GDM1 (cell line): ENCODE results near the gene MANEA.

Experiments
- DNase-seq: peaks from one replicate; lab custom pipeline; 2025; lab: John Stamatoyannopoulos, UW

Gene MANEA

DNA sequence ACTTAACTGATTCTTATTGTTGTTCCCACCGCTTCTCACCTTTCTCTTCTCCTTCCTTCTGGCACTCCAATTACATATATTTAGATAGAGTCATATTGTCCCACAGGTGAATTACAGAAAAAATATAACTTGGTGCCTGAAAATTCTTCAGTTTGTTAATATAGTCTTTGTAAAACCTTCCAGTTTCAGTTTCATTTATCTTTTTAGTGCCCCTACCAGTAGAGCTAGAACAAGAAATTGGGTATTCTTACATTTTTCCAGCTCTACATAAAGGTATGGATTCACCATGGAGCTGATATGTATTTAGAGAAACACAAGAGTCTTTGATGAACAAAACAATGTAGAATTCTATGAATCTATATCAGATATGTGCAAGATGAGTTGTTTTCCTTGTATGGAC, 10.7 kb downstream of the MANEA start:
- DNase-seq, result no peak

DNA sequence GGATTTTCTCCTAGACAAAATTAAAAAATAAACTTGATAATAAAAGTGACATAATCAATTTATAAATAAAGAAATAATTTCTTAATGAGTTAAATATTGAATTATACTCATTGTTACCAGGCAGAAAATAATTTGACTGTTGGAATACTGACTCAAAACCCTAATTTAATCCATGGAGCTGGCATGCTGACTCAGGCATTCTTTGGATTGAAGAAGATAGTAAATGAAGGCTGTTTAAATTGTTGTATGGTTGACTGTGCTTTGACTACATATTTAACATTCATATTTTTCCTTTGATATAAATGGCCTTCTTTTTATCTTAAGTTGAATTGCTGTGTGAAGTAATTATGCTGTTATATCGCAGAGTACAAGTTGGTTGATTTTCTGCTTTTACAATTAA, 11.7 kb downstream of the MANEA start:
- DNase-seq, result no peak

- no peak for DNase-seq
Measured at GRCh38 chr6:95589826-95590570, 12.7 kb downstream of the MANEA start.

DNA sequence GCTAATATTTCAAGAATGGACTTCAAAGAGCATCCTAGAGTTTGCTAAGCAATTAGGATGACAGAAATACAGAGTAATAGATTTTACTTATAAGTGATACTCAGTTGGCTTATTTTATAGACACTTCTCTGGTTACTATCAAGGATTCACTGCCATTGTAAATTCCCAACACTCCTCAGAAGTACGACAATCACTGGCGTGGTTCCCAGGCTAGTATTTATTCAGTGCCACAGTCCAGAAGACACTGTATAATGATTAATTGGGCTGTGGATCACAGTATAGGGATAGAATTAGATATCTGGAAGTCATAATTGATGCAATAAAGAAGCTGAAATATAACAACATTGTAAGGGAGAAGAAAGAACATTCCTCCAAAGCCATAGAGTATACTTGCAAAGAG, 15.7 kb downstream of the MANEA start:
- DNase-seq, result no peak

DNA sequence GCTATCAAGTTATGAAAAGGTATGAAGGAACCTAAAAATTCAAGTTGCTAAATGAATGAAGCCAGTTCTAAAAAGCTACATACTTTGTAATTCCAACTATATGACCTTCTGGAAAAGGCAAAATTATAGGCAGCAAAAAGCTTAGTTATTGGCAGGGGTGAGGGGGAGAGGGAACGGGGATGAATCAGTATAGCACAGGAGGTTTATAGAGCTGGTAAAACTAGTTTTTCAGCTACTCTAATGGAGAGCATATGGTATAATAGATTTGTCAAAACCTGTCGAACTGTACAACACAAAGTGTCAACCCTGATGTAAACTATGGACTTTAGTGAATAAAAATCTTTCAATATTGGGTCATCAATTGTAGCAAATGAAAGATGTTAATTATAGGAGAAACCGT, 18.7 kb downstream of the MANEA start:
- no peak for DNase-seq

- DNase-seq, result no peak
Measured at GRCh38 chr6:95599706-95600105, 22.4 kb downstream of the MANEA start.

GRCh38 chr6:95601133-95601532, 23.8 kb downstream of the MANEA start:
- no peak for DNase-seq

GRCh38 chr6:95614094-95614493, 36.8 kb downstream of the MANEA start:
- DNase-seq, result no peak

DNA sequence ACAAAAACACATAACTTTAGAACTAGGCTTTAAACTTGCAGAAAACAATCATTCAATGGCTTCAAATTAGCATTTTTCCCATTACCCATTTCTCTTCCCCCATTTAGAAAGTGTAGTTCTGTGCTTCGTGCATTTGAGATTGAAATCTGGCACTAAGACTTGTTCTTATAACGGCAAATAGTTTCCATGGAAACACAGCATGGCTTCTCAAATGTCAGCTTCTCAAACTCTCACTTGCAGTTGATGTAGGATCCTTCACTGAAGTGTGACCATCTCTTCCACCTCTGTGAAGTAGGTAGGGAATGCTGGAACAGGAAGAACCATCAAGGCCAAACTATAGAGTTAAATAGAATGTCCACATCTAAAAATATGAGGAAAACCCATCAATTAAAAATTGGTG, 52.2 kb downstream of the MANEA start:
- DNase-seq, result no peak

GRCh38 chr6:95636552-95637431, 59.5 kb downstream of the MANEA start:
- no peak for DNase-seq

DNA sequence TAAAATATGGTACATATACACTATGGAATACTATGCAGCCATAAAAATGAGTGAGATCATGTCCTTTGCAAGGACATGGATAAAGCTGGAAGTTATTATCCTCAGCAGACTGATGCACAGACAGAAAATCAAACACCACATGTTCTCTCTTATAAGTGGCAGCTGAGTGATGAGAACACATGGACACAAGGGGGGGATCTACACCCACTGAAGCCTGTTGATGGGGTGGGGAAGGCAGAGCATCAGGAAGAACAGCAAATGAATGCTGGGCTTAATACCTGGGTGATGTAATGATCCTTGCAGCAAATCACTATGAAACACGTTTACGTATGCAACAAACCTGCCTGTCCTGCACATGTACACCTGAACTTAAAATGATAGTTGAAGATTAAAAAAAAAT, 71.3 kb downstream of the MANEA start:
- no peak for DNase-seq

DNA sequence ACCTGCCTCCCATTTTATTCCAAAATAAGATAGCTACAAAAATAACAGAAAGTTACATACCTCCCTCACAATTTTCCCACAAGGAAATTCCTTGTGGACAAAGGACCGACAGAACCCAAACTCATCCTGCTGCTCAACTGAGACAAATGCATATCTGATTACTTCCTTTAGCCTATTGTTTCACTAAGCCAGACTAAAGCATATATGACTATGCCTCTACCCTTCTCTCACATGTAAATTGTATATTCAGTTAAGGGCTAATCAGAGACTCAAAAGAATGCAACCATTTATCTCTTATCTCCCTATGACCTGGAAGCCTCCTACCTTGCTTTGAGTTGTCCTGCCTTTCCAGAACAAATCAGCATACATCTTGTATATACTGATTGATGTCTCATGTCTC, 72.1 kb downstream of the MANEA start:
- DNase-seq, result no peak

DNA sequence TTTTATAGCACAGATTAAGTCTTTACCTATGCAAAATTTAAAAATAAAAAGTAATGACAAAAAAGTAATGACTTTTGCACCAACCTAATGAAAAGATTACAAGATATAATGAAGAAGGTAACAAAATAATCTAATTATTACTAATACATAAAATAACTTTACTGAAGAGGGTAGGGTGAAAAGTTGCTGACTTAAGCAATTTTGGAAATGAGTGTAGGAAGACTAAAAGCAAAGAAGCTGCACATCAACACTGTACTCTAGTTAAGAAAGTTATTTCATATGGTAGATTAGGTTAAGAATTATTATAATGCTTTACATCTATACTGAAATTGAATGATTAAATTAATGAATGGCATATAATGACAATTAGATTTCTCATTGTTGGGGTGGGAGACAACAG, 76.8 kb downstream of the MANEA start:
- DNase-seq, result no peak

DNA sequence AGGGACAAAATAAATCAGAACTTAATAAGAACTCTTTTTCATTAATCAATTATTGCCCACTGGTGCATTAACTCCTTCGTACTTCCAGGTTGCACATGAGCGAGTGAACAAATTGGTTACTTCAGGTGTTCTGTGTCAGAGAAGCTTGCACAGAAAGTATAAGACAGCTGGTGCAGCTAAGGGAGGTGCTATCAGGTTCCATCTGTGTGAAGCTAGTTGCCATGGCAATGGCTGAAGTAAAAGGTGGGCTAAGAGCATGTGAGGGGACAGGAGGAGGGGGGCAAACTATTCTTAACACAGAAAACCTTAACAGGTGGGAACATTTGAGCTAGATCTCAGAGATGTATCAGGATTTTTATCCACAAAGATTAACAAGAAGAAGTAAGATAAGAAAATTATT, 81.6 kb downstream of the MANEA start:
- DNase-seq, result no peak
